G401.6 (cell line): ENCODE data around the gene TOR3A.
"Not testable (repeated sequence)": the region's sequence is repeated elsewhere in the genome, so short reads cannot be mapped to it uniquely, and the experiment has no call there.

Experiments
- FAIRE-seq: peaks from 2 replicates; lab custom pipeline; 2012; peaks lifted over from hg19 to GRCh38; lab: Jason Lieb, UNC

TOR3A gene

GRCh38 chr1:179081687-179082332 is at the start of gene TOR3A:
TOR3A (plus strand) TSS chr1:179082070; CDS start chr1:179082129, 59 bp downstream.
- peak; percentile 93 for FAIRE-seq

GRCh38 chr1:179034720-179035119 is 47.1 kb upstream of the TOR3A start:
- no peak for FAIRE-seq

GRCh38 chr1:179036844-179037465 is 44.9 kb upstream of the TOR3A start:
- FAIRE-seq: no peak

GRCh38 chr1:179038528-179039281 is 43.2 kb upstream of the TOR3A start:
- no peak for FAIRE-seq

- not testable (repeated sequence) for FAIRE-seq
These were observed 42.2 kb upstream of the TOR3A start for GRCh38 chr1:179039502-179040174.

GRCh38 chr1:179040175-179040551 is 41.7 kb upstream of the TOR3A start:
- not testable (repeated sequence) for FAIRE-seq

- FAIRE-seq: no peak
These were observed 39.8 kb upstream of the TOR3A start for GRCh38 chr1:179042087-179042486.

- no peak for FAIRE-seq
These were observed 39.2 kb upstream of the TOR3A start for GRCh38 chr1:179042700-179043099.

- no peak for FAIRE-seq
These were observed 38.6 kb upstream of the TOR3A start for GRCh38 chr1:179043266-179043665.

- FAIRE-seq: no peak
These were observed 38.0 kb upstream of the TOR3A start for GRCh38 chr1:179043907-179044306.

- no peak for FAIRE-seq
These were observed 34.8 kb upstream of the TOR3A start for GRCh38 chr1:179046808-179047635.

GRCh38 chr1:179047636-179047997 is 34.3 kb upstream of the TOR3A start:
- no peak for FAIRE-seq

- FAIRE-seq: no peak
These were observed 33.3 kb upstream of the TOR3A start for GRCh38 chr1:179048339-179049124.

- no peak for FAIRE-seq
These were observed 29.1 kb upstream of the TOR3A start for GRCh38 chr1:179052776-179053175.

GRCh38 chr1:179053486-179053885 is 28.4 kb upstream of the TOR3A start:
- no peak for FAIRE-seq

- FAIRE-seq: no peak
These were observed 25.9 kb upstream of the TOR3A start for GRCh38 chr1:179055937-179056336.

GRCh38 chr1:179058487-179059483 is 23.1 kb upstream of the TOR3A start:
- no peak for FAIRE-seq

GRCh38 chr1:179061360-179062282 is 20.2 kb upstream of the TOR3A start:
- no peak for FAIRE-seq

GRCh38 chr1:179066471-179066870 is 15.4 kb upstream of the TOR3A start:
- no peak for FAIRE-seq
